ENCODE measurements around the gene DYNLRB1. TPM values are rescaled to one million over a fixed set of nuclear protein-coding genes. Genes with fewer than 3 reads are reported as not detected.

Gene DYNLRB1
- total and polyA plus RNA-seq, 2 of the 13 experiments (the other 11 are each of a cell fraction or from before 2014, with no cell fraction given): 140 to 244 TPM

- TF ChIP-seq ZIK1 (CRISPR knock-in tag; IDR thresholded peaks at IDR 0.05; ENCODE audit: borderline replicate concordance, low read depth): 0 out of 2 replicates have a peak, but pooled peaks have one; percentile 92
- peak; percentile 82 for TF ChIP-seq ZNF580 (CRISPR knock-in tag; IDR thresholded peaks at IDR 0.05; ENCODE audit: borderline replicate concordance, low read depth)
- no peak for TF ChIP-seq MBD4 (IDR thresholded peaks at IDR 0.05; ENCODE audit: borderline replicate concordance, low read length)
- TF ChIP-seq USF2 (IDR thresholded peaks at IDR 0.05; ENCODE audit: low read depth, low read length): no peak
- no peak for TF ChIP-seq USF2 (CRISPR knock-in tag; IDR thresholded peaks at IDR 0.05; ENCODE audit: borderline replicate concordance)
- TF ChIP-seq ZNF205 (CRISPR knock-in tag; IDR thresholded peaks at IDR 0.05): peak; percentile 72; the same call in 1 of the 2 replicates
- no peak for TF ChIP-seq ZNF253 (CRISPR knock-in tag; IDR thresholded peaks at IDR 0.05; ENCODE audit: borderline replicate concordance)
- TF ChIP-seq LBX2 (CRISPR knock-in tag; IDR thresholded peaks at IDR 0.05; ENCODE audit: borderline replicate concordance): peak; percentile 81
- peak; percentile 94; the same call in 1 of the 2 replicates for TF ChIP-seq SMAD9 (CRISPR knock-in tag; IDR thresholded peaks at IDR 0.05)
- no peak for TF ChIP-seq CCAR2 (optimal IDR thresholded peaks at IDR 0.05; ENCODE audit: low read depth, low read length)
- peak; percentile 73 for TF ChIP-seq ZNF503 (CRISPR knock-in tag; IDR thresholded peaks at IDR 0.05)
- peak; percentile 53; the same call in 1 of the 2 replicates for TF ChIP-seq NKX3-1 (CRISPR knock-in tag; IDR thresholded peaks at IDR 0.05)
- no peak for TF ChIP-seq ZNF101 (CRISPR knock-in tag; IDR thresholded peaks at IDR 0.05; ENCODE audit: borderline replicate concordance, low read depth)
- no peak for TF ChIP-seq SMC3 (IDR thresholded peaks at IDR 0.05; ENCODE audit: low read length)
- no peak for TF ChIP-seq ZNF17 (CRISPR knock-in tag; IDR thresholded peaks at IDR 0.05)
- peak; percentile 93 for TF ChIP-seq MYPOP (CRISPR knock-in tag; IDR thresholded peaks at IDR 0.05)
- no peak for TF ChIP-seq ZNF557 (CRISPR knock-in tag; IDR thresholded peaks at IDR 0.05)
- peak; percentile 80 for TF ChIP-seq ZNF574 (CRISPR knock-in tag; IDR thresholded peaks at IDR 0.05)
- TF ChIP-seq TBX2 (CRISPR knock-in tag; IDR thresholded peaks at IDR 0.05; ENCODE audit: borderline replicate concordance): peak; percentile 89
- TF ChIP-seq HOXA7 (CRISPR knock-in tag; IDR thresholded peaks at IDR 0.05): no peak
These were observed at the start of gene DYNLRB1 (continued) for GRCh38 chr20:34516247-34517113.

All from HepG2 (cell line).